Type B pancreatic cell (in vitro differentiated cells): Measurements from ENCODE around the gene ACTL7B. TPM values are rescaled to one million over a fixed set of nuclear protein-coding genes. Genes with fewer than 3 reads are reported as not detected.

ENCODE experiments used
- DNase-seq: peaks from one replicate; pipeline ENCODE4 v3.0.0; 2021; ENCODE audit warnings: mixed read lengths; ENCODE audit not compliant: unreplicated experiment; ENCODE audit errors: extremely low spot score
- H3K27ac Mint-ChIP-seq: 2 replicates; pipeline ENCODE4 v1.8.0; 2021; ENCODE audit warnings: mild to moderate bottlenecking, mixed read lengths
- H3K27me3 Mint-ChIP-seq: 2 replicates; pipeline ENCODE4 v1.8.0; 2021; ENCODE audit warnings: mixed read lengths
- H3K36me3 Mint-ChIP-seq: 2 replicates; pipeline ENCODE4 v1.8.0; 2021; ENCODE audit warnings: mixed read lengths
- H3K4me1 Mint-ChIP-seq: one replicate; pipeline ENCODE4 v1.8.0; 2021; ENCODE audit warnings: mixed read lengths; ENCODE audit not compliant: unreplicated experiment
- H3K4me3 Mint-ChIP-seq: 2 replicates; pipeline ENCODE4 v1.8.0; 2021; ENCODE audit warnings: mild to moderate bottlenecking, mixed read lengths
- H3K9me3 Mint-ChIP-seq: 2 replicates; pipeline ENCODE4 v1.8.0; 2021; ENCODE audit warnings: mixed read lengths
- total RNA-seq: library from RNA; stranded (reverse); gene quantifications from 2 replicates; pipeline ENCODE4 v1.2.1, GENCODE V29; 2021; ENCODE audit warnings: low replicate concordance
- TF ChIP-seq, protein P1 (sequence below): fragments of 200-600 bp; sonication (generic); conservative IDR thresholded peaks from 2 replicates; pipeline ENCODE4 v1.5.0; 2021; ENCODE audit warnings: antibody characterized with exemption, mild to moderate bottlenecking

ACTL7B gene
- total RNA-seq, 1 donor from 2014 or later: not detected

DNA sequence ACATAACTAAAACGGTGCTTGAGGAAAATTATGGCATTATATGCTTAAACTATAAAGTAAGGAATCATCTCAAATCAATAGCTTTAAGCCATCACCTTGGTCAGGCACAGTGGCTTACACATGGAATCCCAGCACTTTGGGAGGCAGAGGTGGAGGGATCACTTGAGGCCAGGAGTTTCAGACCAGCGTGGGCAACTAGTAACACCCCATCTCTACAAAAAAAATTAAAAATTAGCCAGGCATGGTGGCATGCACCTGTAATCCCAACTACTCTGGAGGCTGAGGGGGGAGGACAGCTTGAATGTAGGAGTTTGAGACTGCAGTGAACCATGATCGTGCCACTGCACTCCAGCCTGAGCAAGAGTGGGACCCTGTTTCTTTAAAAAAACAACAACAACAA lies 28.9 kb upstream of the ACTL7B start:
- H3K4me1 Mint-ChIP-seq: peaks cover 9% of the 10 kb centered on the region
- H3K4me3 Mint-ChIP-seq: no peak overlapping the region
- H3K27ac Mint-ChIP-seq: no peak overlapping the region
- no peaks in the 10 kb centered on the region for H3K9me3 Mint-ChIP-seq
- H3K36me3 Mint-ChIP-seq: peaks cover 47% of the 10 kb centered on the region
- TF ChIP-seq, protein P1, sequence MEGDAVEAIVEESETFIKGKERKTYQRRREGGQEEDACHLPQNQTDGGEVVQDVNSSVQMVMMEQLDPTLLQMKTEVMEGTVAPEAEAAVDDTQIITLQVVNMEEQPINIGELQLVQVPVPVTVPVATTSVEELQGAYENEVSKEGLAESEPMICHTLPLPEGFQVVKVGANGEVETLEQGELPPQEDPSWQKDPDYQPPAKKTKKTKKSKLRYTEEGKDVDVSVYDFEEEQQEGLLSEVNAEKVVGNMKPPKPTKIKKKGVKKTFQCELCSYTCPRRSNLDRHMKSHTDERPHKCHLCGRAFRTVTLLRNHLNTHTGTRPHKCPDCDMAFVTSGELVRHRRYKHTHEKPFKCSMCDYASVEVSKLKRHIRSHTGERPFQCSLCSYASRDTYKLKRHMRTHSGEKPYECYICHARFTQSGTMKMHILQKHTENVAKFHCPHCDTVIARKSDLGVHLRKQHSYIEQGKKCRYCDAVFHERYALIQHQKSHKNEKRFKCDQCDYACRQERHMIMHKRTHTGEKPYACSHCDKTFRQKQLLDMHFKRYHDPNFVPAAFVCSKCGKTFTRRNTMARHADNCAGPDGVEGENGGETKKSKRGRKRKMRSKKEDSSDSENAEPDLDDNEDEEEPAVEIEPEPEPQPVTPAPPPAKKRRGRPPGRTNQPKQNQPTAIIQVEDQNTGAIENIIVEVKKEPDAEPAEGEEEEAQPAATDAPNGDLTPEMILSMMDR: no peak
- no peaks in the 10 kb centered on the region for H3K27me3 Mint-ChIP-seq
- no peak for DNase-seq

DNA sequence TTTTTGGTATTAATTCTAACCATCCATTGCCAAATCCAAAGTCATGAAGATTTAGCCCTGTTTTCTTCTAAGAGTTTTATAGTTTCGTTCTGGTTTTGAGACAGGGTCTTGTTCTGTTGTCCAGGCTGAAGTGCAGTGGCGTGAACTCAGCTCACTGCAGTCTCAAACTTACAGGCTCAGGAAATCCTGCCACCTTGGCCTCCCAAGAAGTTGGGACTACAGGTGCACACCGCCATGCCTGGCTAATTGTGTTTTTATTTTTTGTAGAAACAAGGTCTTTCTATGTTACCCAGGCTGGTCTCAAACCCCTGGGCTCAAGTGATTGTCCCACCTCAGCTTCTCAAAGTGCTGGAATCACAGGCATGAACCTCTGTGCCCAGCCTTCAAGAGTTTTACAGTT lies 27.3 kb upstream of the ACTL7B start:
- no peaks in the 10 kb centered on the region for H3K27me3 Mint-ChIP-seq
- H3K27ac Mint-ChIP-seq: no peak overlapping the region
- peaks cover 9% of the 10 kb centered on the region for H3K4me1 Mint-ChIP-seq
- H3K9me3 Mint-ChIP-seq: no peaks in the 10 kb centered on the region
- TF ChIP-seq, protein P1: no peak
- H3K4me3 Mint-ChIP-seq: no peak overlapping the region
- DNase-seq: no peak
- peaks cover 53% of the 10 kb centered on the region for H3K36me3 Mint-ChIP-seq

DNA sequence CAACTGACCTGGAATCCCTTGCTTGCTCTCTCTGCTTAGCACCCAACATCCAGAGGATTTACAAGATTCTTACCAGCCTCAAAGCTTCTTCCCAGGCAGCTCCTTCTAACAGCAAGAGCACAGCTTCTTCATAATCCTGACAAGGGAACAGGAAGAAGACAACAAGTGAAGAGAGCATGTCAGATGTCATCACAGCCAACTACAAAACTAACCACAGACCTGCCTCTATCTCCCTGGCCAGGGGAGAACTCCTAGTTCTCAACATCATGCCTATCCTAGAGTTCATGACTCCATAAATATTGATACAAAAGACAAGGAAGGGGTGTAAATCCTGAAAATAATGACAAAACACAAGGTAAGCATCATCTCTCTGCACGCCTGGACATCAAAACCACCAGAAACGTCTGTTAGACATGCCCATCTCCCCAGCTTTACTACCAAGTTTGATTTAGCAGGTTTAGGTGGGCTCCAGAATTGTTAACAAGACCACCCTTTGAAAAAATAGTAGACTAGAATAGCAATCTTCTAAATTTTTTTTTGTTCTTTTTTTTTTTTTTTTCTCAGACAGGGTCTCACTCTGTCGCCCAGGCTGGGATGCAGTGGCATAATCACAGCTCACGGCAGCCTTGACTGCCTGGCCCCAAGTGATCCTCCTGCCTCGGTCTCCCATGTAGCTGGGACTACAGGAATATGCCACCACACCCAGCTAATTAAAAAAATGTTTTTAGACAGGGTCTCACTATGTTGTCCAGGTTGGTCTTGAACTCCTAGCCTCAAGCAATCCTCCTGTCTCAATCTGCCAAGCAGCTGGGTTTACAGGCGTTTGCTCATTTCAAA lies 26.5 kb upstream of the ACTL7B start:
- Mint-ChIP-seq H3K4me1 (peaks cover 9% of the 10 kb centered on the region), H3K9me3 (no peaks in the 10 kb centered on the region), H3K4me3 (no peak overlapping the region), H3K36me3 (peaks cover 54% of the 10 kb centered on the region), H3K27ac (no peak overlapping the region), H3K27me3 (no peaks in the 10 kb centered on the region)
- TF ChIP-seq, protein P1: no peak
- no peak for DNase-seq

DNA sequence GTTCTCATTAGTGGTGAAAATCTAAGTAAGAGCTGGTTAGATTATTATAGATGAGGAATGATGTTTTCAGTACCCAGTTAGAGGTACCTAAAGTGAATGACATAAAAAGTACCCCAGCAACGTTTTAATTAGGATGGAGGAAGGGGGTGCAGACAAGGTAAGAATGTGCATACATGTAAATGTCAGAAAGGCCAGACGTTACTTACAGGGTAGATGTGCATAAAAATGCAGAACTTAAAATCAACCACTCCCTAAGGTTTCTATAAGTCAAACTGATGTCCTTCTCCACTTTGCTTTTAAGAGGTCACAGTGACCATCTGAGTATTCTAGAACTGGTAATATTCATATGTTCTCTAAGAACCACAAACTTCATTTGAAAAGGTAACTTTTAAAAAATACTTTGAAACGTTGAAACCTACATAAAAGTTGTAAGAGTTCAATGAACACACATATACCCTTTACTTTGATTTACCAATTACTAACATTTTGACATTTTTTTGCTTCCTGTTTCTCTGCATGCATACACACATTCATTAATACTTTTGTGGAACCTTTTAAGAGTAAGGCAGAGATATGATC lies 25.0 kb upstream of the ACTL7B start:
- no peak for DNase-seq
- TF ChIP-seq, protein P1: no peak
- Mint-ChIP-seq H3K4me3 (no peak overlapping the region), H3K27ac (no peak overlapping the region), H3K9me3 (no peaks in the 10 kb centered on the region), H3K36me3 (peaks cover 53% of the 10 kb centered on the region), H3K4me1 (peaks cover 2% of the 10 kb centered on the region), H3K27me3 (no peaks in the 10 kb centered on the region)

DNA sequence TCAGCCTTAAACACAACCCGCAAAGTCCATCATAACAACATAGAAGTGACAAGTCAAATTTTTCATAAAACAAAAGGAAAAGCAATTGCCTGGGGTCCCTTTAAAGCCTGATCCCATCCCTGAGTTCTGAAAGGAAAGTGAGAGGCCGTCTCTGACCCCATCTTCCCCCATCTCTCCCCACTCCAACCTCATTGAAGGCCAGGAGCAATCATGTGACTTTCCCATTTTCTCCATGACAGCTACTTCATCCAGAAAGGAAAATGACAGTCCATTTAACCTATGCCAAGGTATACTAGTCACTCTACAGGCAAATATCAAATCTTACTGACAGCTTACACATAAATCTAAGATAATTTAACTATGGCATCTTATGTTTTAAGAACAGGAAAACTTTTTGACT lies 21.7 kb upstream of the ACTL7B start:
- Mint-ChIP-seq H3K36me3 (peaks cover 49% of the 10 kb centered on the region), H3K4me1 (no peaks in the 10 kb centered on the region), H3K4me3 (no peak overlapping the region), H3K9me3 (no peaks in the 10 kb centered on the region), H3K27me3 (no peaks in the 10 kb centered on the region), H3K27ac (no peak overlapping the region)
- no peak for DNase-seq
- TF ChIP-seq, protein P1: no peak
